CD4-positive, alpha-beta T cell treated with Interferon alpha-2 for 1 hour (primary cell): Measurements from ENCODE around the gene LYSMD3.
A peak's percentile ranks its signal among the peaks of the same experiment; 100 is the strongest.
"Not testable (repeated sequence)": the region's sequence is repeated elsewhere in the genome, so short reads cannot be mapped to it uniquely, and the experiment has no call there.

Source experiments
- DNase-seq, 2 donors: peaks; one replicate each; pipeline ENCODE4 v3.0.0-alpha.2; 2020 to 2022

The LYSMD3 gene

GRCh38 chr5:90529194-90529938 is at the start of gene LYSMD3:
LYSMD3 (minus strand) TSS chr5:90529584; CDS start chr5:90525289, 4,295 bp downstream.
- peak; percentile 97 for DNase-seq

- not testable (repeated sequence) for DNase-seq
Measured at GRCh38 chr5:90576566-90576965, 47.2 kb upstream of the LYSMD3 start.

GRCh38 chr5:90575712-90576111 is 46.3 kb upstream of the LYSMD3 start:
- DNase-seq = no peak

GRCh38 chr5:90571147-90571773 is 41.9 kb upstream of the LYSMD3 start:
- DNase-seq = no peak

GRCh38 chr5:90570034-90570433 is 40.6 kb upstream of the LYSMD3 start:
- DNase-seq = no peak

GRCh38 chr5:90569084-90569483 is 39.7 kb upstream of the LYSMD3 start:
- DNase-seq = no peak

- no peak for DNase-seq
Measured at GRCh38 chr5:90565491-90565890, 36.1 kb upstream of the LYSMD3 start.

GRCh38 chr5:90563108-90563507 is 33.7 kb upstream of the LYSMD3 start:
- no peak for DNase-seq

GRCh38 chr5:90562341-90562740 is 33.0 kb upstream of the LYSMD3 start:
- no peak for DNase-seq

GRCh38 chr5:90561766-90562165 is 32.4 kb upstream of the LYSMD3 start:
- DNase-seq = no peak

- DNase-seq = no peak
Measured at GRCh38 chr5:90560771-90561170, 31.4 kb upstream of the LYSMD3 start.

- DNase-seq = no peak
Measured at GRCh38 chr5:90558344-90559192, 29.2 kb upstream of the LYSMD3 start, which contains the start of gene ADGRV1. ADGRV1 (plus strand) TSS chr5:90558797; CDS start chr5:90558896, 99 bp downstream.

GRCh38 chr5:90557871-90558270 is 28.5 kb upstream of the LYSMD3 start:
- DNase-seq = no peak

GRCh38 chr5:90557391-90557790 is 28.0 kb upstream of the LYSMD3 start:
- DNase-seq = no peak

GRCh38 chr5:90555666-90556065 is 26.3 kb upstream of the LYSMD3 start:
- no peak for DNase-seq

- no peak for DNase-seq
Measured at GRCh38 chr5:90554358-90555006, 25.1 kb upstream of the LYSMD3 start.

GRCh38 chr5:90553711-90554110 is 24.3 kb upstream of the LYSMD3 start:
- no peak for DNase-seq

- no peak for DNase-seq
Measured at GRCh38 chr5:90551376-90551775, 22.0 kb upstream of the LYSMD3 start.

- DNase-seq = no peak
Measured at GRCh38 chr5:90550963-90551362, 21.6 kb upstream of the LYSMD3 start.

GRCh38 chr5:90549729-90550275 is 20.4 kb upstream of the LYSMD3 start:
- DNase-seq = no peak

- DNase-seq = no peak
Measured at GRCh38 chr5:90549223-90549622, 19.8 kb upstream of the LYSMD3 start.

- DNase-seq = no peak
Measured at GRCh38 chr5:90548069-90548593, 18.7 kb upstream of the LYSMD3 start.
